GM18870 (cell line): ENCODE measurements around the gene UBTD1.
"Not testable (repeated sequence)": the region's sequence is repeated elsewhere in the genome, so short reads cannot be mapped to it uniquely, and the experiment has no call there.

Experiments used
- ATAC-seq: cut with Tn5 transposase; IDR thresholded peaks from one replicate; pipeline ENCODE4 v1.9.1; 2021; ENCODE audit warnings: moderate library complexity; ENCODE audit not compliant: unreplicated experiment

UBTD1 gene

GRCh38 chr10:97537186-97537869 lies 38.6 kb downstream of the UBTD1 start:
- no peak for ATAC-seq

GRCh38 chr10:97538411-97538810 lies 39.7 kb downstream of the UBTD1 start:
- ATAC-seq: no peak

GRCh38 chr10:97538839-97539238 lies 40.1 kb downstream of the UBTD1 start:
- ATAC-seq: no peak

- ATAC-seq: no peak
These were observed 40.9 kb downstream of the UBTD1 start for GRCh38 chr10:97539523-97540200.

- no peak for ATAC-seq
These were observed 42.2 kb downstream of the UBTD1 start for GRCh38 chr10:97540669-97541500.

- no peak for ATAC-seq
These were observed 43.7 kb downstream of the UBTD1 start for GRCh38 chr10:97542169-97543024.

GRCh38 chr10:97543025-97543546 lies 44.4 kb downstream of the UBTD1 start:
- no peak for ATAC-seq

- ATAC-seq: no peak
These were observed 47.9 kb downstream of the UBTD1 start for GRCh38 chr10:97546456-97547270.

- no peak for ATAC-seq
These were observed 48.5 kb downstream of the UBTD1 start for GRCh38 chr10:97547271-97547600.

- no peak for ATAC-seq
These were observed 49.2 kb downstream of the UBTD1 start for GRCh38 chr10:97547962-97548361.

GRCh38 chr10:97548828-97549455 lies 50.2 kb downstream of the UBTD1 start:
- ATAC-seq: no peak

GRCh38 chr10:97549587-97550322 lies 51.0 kb downstream of the UBTD1 start:
- ATAC-seq: no peak

GRCh38 chr10:97550336-97551149 lies 51.8 kb downstream of the UBTD1 start:
- ATAC-seq: no peak

- ATAC-seq: no peak
These were observed 52.5 kb downstream of the UBTD1 start for GRCh38 chr10:97551271-97551670.

- ATAC-seq: no peak
These were observed 54.9 kb downstream of the UBTD1 start for GRCh38 chr10:97553575-97554031.

GRCh38 chr10:97554336-97554735 lies 55.6 kb downstream of the UBTD1 start:
- ATAC-seq: not testable (repeated sequence)

- not testable (repeated sequence) for ATAC-seq
These were observed 56.8 kb downstream of the UBTD1 start for GRCh38 chr10:97555541-97555940.
